HG03457 (cell line): ENCODE measurements around the gene ABCC4.
"Not testable (repeated sequence)": the region's sequence is repeated elsewhere in the genome, so short reads cannot be mapped to it uniquely, and the experiment has no call there.

Source experiments
- ATAC-seq: cut with Tn5 transposase; IDR thresholded peaks from one replicate; pipeline ENCODE4 v1.9.1; 2021; ENCODE audit warnings: moderate number of reproducible peaks; ENCODE audit not compliant: unreplicated experiment

The ABCC4 gene

DNA sequence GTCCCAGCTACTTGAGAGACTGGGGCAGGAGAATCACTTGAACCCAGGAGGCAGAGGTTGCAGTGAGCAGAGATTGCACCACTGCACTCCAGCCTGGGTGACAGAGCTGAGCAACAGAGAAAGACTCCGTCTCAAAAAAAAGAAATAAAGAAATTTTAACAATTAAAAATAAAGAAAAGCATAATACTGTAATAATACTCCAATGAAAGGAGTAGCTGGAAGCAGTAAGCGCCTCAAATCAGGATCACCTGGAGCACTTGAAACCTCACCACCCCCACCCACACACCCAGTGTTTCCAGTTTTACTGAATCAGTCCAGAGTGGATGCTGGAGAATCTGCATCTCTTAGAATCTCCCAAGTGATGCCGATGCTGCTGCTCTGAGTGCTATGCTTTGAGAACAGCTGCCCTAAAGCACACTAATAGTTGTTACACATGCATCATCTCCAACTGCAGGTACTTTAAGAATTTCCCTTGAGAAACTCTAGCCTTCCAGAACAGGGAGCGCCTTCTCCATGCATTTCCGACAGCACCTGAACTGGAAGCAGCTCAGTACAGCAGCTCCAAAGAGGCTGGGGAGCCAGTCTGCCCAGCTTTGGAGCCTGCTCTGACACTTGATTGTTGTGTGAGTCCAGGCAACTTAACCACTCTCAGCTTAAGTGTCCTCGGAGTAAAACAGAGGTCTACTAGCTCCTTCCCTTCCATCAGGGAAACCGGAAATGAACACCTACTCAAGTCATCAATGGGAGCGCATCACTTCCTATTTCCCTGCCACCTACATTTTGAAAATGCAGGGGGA is 2.9 kb downstream of the ABCC4 start:
- no peak for ATAC-seq

GRCh38 chr13:95296326-95296925 is 4.8 kb downstream of the ABCC4 start:
- ATAC-seq, result no peak

DNA sequence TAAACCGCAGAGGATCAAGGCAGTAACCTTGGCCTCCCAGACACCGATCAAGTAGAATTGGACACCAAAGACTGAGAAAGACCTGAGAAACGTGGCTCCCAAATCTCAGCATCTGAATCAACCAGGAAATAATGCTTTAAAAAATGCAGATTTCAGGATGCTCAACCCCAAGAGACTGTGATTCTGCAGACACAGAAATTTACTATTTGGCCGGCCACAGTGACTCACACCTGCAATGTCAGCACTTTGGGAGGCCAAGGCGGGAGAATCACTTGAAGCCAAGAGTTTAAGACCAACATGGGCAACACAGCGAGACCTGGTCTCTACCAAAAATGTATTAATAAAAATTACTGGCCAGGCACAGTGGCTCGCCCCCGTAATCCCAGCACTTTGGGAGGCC is 6.2 kb downstream of the ABCC4 start:
- ATAC-seq, result no peak

DNA sequence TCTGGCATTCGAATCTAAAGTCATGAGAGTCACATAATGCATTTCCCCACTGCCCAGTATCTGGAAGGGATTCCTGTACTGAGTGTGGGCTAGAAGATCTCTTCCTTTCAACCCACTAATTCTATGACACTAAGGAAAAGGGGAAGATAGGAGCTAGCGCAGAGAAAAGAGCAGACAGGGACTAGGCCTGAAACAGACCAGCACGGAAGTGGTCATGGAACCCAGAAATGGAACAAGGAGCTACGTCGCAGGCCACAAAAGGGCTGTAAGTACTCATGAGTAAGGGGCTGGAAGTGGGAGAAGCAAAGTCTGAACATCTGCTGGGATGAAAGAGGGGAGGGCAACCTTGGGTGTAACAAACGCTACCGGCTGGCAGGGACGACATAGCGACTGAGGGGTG is 8.6 kb downstream of the ABCC4 start:
- no peak for ATAC-seq

DNA sequence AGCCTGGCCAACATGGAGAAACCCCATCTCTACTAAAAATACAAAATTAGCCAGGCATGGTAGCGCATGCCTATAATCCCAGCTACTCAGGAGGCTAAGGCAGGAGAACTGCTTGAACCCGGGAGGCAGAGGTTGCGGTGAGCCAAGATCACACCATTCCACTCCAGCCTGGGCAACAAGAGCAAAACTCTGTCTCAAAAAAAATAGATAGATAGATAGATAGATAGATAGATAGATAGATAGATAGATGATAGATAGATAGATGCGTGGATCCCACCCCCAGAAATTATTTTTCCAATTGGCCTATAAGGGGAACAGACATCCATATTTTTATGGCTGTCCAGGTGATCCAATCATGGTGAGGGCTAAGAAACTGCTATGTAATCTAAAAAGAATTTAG is 11.3 kb downstream of the ABCC4 start:
- not testable (repeated sequence) for ATAC-seq

GRCh38 chr13:95289020-95289444 is 12.2 kb downstream of the ABCC4 start:
- no peak for ATAC-seq

- no peak for ATAC-seq
Measured at GRCh38 chr13:95284436-95284835, 16.8 kb downstream of the ABCC4 start.

GRCh38 chr13:95279016-95279415 is 22.2 kb downstream of the ABCC4 start:
- no peak for ATAC-seq

DNA sequence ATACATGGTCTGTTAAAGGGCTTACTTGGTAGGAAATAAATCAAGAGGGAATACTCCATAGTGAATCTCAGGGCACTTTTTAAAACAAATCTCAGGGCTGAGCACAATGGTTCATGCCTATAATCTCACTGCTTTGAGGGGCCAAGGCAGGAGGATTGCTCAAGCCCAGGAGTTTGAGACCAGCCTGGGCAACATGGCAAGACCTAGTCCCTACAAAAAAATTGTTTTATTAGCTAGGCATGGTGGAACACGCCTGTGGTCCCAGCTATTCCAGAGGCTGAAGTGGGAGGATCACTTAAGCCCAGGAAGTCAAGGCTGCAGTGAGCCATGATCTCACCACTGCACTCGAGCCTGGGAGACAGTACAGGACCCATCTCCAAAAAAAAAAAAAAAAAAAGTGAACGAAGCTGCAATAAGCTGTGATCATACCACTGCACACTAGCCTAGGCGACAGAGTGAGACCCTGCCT is 25.2 kb downstream of the ABCC4 start:
- no peak for ATAC-seq

- ATAC-seq, result no peak
Measured at GRCh38 chr13:95275322-95276036, 25.8 kb downstream of the ABCC4 start.

DNA sequence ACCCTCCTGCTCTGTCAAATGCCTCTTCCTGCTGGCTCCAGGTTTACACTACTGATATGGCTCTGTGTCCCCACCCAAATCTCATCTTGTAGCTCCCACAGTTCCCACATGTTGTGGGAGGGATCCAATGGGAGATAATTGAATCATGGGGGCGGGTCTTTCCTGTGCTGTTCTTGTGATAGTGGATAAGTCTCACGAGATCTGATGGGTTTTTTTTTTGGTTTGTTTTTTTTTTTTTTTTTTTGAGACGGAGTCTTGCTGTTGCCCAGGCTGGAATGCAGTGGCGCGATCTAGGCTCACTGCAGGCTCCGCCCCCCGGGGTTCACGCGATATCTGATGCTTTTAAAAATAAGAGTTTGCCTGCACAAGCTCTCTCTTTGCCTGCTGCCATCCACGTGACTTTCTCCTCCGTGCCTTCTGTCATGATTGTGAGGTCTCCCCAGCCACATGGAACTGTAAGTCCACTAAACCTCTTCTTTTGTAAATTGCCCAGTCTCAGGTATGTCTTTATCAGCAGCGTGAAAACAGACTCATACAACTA is 27.6 kb downstream of the ABCC4 start:
- ATAC-seq, result not testable (repeated sequence)

DNA sequence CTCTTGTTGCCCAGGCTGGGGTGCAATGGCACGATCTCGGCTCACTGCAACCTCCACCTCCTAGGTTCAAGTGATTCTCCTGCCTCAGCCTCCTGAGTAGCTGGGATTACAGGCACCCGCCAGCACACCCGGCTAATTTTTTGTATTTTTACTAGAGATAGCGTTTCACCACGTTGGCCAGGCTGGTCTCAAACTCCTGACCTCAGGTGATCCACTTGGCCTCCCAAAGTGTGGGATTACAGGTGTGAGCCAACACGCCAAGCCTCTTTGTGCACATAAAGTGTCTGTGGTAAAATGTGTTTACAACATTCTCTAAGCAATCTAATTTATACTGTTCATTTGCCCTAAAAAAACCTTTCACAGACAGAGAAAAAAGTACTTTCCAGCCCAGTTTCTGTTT is 29.2 kb downstream of the ABCC4 start:
- not testable (repeated sequence) for ATAC-seq

GRCh38 chr13:95269756-95270155 is 31.5 kb downstream of the ABCC4 start:
- ATAC-seq, result no peak

- ATAC-seq, result not testable (repeated sequence)
Measured at GRCh38 chr13:95268343-95269065, 32.7 kb downstream of the ABCC4 start.

GRCh38 chr13:95267662-95268342 is 33.4 kb downstream of the ABCC4 start:
- ATAC-seq, result no peak

GRCh38 chr13:95264225-95264624 is 37.0 kb downstream of the ABCC4 start:
- ATAC-seq, result no peak

GRCh38 chr13:95262837-95263384 is 38.3 kb downstream of the ABCC4 start:
- ATAC-seq, result no peak

DNA sequence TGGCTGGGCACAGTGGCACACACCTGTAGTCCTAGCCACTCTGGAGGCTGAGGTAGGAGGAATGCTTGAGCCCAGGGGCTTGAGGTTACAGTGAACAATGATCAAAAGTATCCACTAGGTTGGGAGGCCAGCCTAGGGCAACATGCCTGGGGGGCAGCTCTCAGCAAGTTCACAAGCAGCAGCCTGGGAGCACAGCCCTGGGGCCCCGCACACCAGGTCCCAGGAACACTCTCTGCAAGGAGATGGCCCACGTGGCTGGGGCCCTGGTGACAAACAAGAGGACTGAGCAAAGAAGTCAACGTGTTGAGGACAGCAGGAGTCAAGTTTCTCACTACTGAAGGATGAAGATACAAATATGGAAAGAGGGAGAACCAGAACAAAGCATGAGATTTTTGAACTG is 39.3 kb downstream of the ABCC4 start:
- no peak for ATAC-seq

DNA sequence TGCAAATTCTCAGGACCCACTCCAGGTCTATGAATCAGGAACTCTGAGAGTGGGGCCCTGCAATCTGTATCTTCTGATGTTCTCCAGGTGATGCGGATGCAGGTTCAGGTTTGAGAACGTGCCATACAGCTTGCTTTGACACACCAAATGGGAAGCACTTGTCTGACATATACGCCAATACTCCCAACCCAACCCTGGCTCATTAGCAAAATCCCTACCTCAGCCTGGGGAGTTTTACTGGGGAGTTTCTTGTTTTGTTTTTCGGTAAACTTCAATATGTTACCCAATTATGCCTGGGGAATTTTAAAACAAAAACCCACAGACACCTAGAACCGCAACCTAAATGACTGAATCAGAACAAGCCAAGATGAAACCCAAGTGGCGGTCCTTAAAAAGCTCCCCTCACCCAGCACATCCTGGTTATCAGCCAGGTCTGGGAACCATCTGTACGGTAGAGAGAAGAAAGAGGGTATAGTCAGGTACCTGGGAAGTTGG is 41.2 kb downstream of the ABCC4 start:
- ATAC-seq, result peak; percentile 54
